HCT116 (cell line): ENCODE data around the gene ATP6AP1. TPM values are rescaled to one million over a fixed set of nuclear protein-coding genes. Genes with fewer than 3 reads are reported as not detected.

Experiments used
- ATAC-seq: fragments of 200-7000 bp; cut with Tn5 transposase; 2 replicates; pipeline ENCODE4 v1.9.1; 2020; ENCODE audit warnings: mild to moderate bottlenecking, moderate library complexity
- BruUV-seq: library from RNA; stranded (reverse); fragments of 400-500 nt; replicated peaks from 2 replicates; lab custom pipeline; 2021; lab: Mats Ljungman, UMichigan
- CTCF ChIA-PET: fragments of 300-600 bp; sonication (Branson Sonifier 250); formaldehyde crosslinking; loops from one replicate; lab custom pipeline; 2021; ENCODE audit warnings: antibody characterized with exemption; lab: Charles Lee
- POLR2A ChIA-PET: fragments of 300-600, 350-600 bp; sonication (Branson Sonifier 250); formaldehyde crosslinking; loops from one replicate; lab custom pipeline; 2021; ENCODE audit warnings: antibody characterized with exemption; lab: Charles Lee
- RAD21 ChIA-PET, 2 experiments: fragments of 300-600 bp; sonication (Branson Sonifier 250); formaldehyde crosslinking; loops; one replicate each; lab custom pipeline; 2023; ENCODE audit warnings: low total read pairs in 2 of 2; ENCODE audit not compliant: uncharacterized antibody in 2 of 2, unreplicated experiment in 2 of 2, low non-redundant PET in 1 of 2; lab: Charles Lee
- DNase-seq: peaks from one replicate; pipeline ENCODE4 v3.0.0-alpha.2; 2010; ENCODE audit warnings: low read depth, low spot score
- H2AFZ ChIP-seq: fragments of 200-600 bp; shearing (Covaris generic), sonication (generic); 2 replicates; pipeline ENCODE4 v1.6.1; 2017; ENCODE audit warnings: low read depth, mixed run types, mixed read lengths, antibody characterized with exemption, low read length; ENCODE audit not compliant: poor library complexity, severe bottlenecking
- H3K27ac ChIP-seq: 2 replicates; pipeline ENCODE4 v1.5.1; 2012; ENCODE audit warnings: low read depth, low read length
- H3K27me3 ChIP-seq: fragments of 200-600 bp; sonication (generic); 2 replicates; pipeline ENCODE4 v1.6.1; 2016; ENCODE audit warnings: mixed run types, low read length, mixed read lengths; ENCODE audit not compliant: insufficient read depth
- H3K36me3 ChIP-seq, 2 experiments: fragments of 200-500 bp in 1 of 2; fragments of 200-600 bp in 1 of 2; sonication (Bioruptor generic) in 1 of 2; sonication (generic) in 1 of 2; 2 replicates each; pipeline versions ENCODE4 v1.5.1 to v1.6.1; 2014 to 2016; ENCODE audit warnings: low read length in 2 of 2, inconsistent platforms in 1 of 2, mixed read lengths in 1 of 2, mixed run types in 1 of 2; ENCODE audit not compliant: insufficient read depth in 2 of 2, control insufficient read depth in 1 of 2
- H3K4me1 ChIP-seq, 2 experiments: fragments of 200-600 bp in 1 of 2; sonication (generic) in 1 of 2; 2 replicates each; pipeline versions ENCODE4 v1.5.1 to v1.6.1; 2012 to 2017; ENCODE audit warnings: low read length in 2 of 2, inconsistent platforms in 1 of 2, mild to moderate bottlenecking in 1 of 2, mixed read lengths in 1 of 2, mixed run types in 1 of 2, moderate library complexity in 1 of 2; ENCODE audit not compliant: insufficient read depth in 2 of 2, control insufficient read depth in 1 of 2
- H3K4me2 ChIP-seq: fragments of 200-600 bp; sonication (generic); 2 replicates; pipeline ENCODE4 v1.6.1; 2017; ENCODE audit warnings: mixed run types, low read length, mixed read lengths
- H3K4me3 ChIP-seq, 2 experiments: fragments of 200-600 bp in 1 of 2; sonication (generic) in 1 of 2; replicated peaks in 1 of 2; 2 replicates each; pipeline ENCODE4 v1.5.1; 2011 to 2016; ENCODE audit warnings: low read length in 2 of 2, control low read depth in 1 of 2, low read depth in 1 of 2, mild to moderate bottlenecking in 1 of 2, mixed read lengths in 1 of 2, mixed run types in 1 of 2
- H3K79me2 ChIP-seq: fragments of 200-600 bp; sonication (generic); 2 replicates; pipeline ENCODE4 v1.6.1; 2017; ENCODE audit warnings: mild to moderate bottlenecking, mixed run types, low read length, moderate library complexity, mixed read lengths; ENCODE audit not compliant: insufficient read depth
- H3K9ac ChIP-seq: fragments of 200-600 bp; sonication (generic); 2 replicates; pipeline ENCODE4 v1.6.1; 2016; ENCODE audit warnings: low read length, mixed read lengths
- H3K9me2 ChIP-seq: fragments of 200-600 bp; sonication (generic), shearing (Covaris generic); 2 replicates; pipeline ENCODE4 v1.6.1; 2017; ENCODE audit warnings: mixed run types, mild to moderate bottlenecking, moderate library complexity; ENCODE audit not compliant: insufficient read depth
- H3K9me3 ChIP-seq, 2 experiments: fragments of 200-500 bp in 1 of 2; fragments of 200-600 bp in 1 of 2; sonication (Bioruptor generic) in 1 of 2; sonication (generic) in 1 of 2; 2 replicates each; pipeline ENCODE4 v1.6.1; 2014 to 2017; ENCODE audit warnings: low read length in 2 of 2, mixed read lengths in 2 of 2, inconsistent platforms in 1 of 2, low read depth in 1 of 2, mild to moderate bottlenecking in 1 of 2, mixed run types in 1 of 2, moderate library complexity in 1 of 2; ENCODE audit not compliant: control insufficient read depth in 1 of 2, insufficient read depth in 1 of 2
- H4K20me1 ChIP-seq: fragments of 200-600 bp; sonication (generic), shearing (Covaris generic); 2 replicates; pipeline ENCODE4 v1.6.1; 2017; ENCODE audit warnings: mixed run types, mild to moderate bottlenecking, moderate library complexity; ENCODE audit not compliant: insufficient read depth
- ATF3 ChIP-seq: IDR thresholded peaks from 2 replicates; pipeline ENCODE4 v1.6.1; 2012
- CBX3 ChIP-seq: IDR thresholded peaks from 2 replicates; pipeline ENCODE4 v1.6.1; 2012; ENCODE audit warnings: low read depth
- EGR1 ChIP-seq: IDR thresholded peaks from 2 replicates; pipeline ENCODE4 v1.6.1; 2012; ENCODE audit warnings: low read depth
- ELF1 ChIP-seq: IDR thresholded peaks from 2 replicates; pipeline ENCODE4 v1.6.1; 2012; ENCODE audit warnings: low read depth, borderline replicate concordance
- EZH2 ChIP-seq: fragments of 200-600 bp; sonication (generic); IDR thresholded peaks from 2 replicates; pipeline ENCODE4 v1.6.1; 2017; ENCODE audit warnings: antibody characterized with exemption, mixed run types
- EZH2phosphoT487 ChIP-seq: fragments of 200-600 bp; IDR thresholded peaks from 2 replicates; pipeline ENCODE4 v1.6.1; 2018; ENCODE audit warnings: antibody characterized with exemption, borderline replicate concordance
- FOSL1 ChIP-seq: IDR thresholded peaks from 2 replicates; pipeline ENCODE4 v1.6.1; 2012; ENCODE audit warnings: low read depth
- JUND ChIP-seq: IDR thresholded peaks from 2 replicates; pipeline ENCODE4 v1.6.1; 2012
- POLR2AphosphoS5 ChIP-seq: IDR thresholded peaks from 2 replicates; pipeline ENCODE4 v1.6.1; 2011; ENCODE audit warnings: mild to moderate bottlenecking, low read depth, low read length, moderate library complexity
- RAD21 ChIP-seq: IDR thresholded peaks from 2 replicates; pipeline ENCODE4 v1.6.1; 2012; ENCODE audit warnings: low read depth, mild to moderate bottlenecking
- intact Hi-C: fragments of 100-400 bp; cut with micrococcal nuclease; formaldehyde crosslinking; loops from 2 replicates; pipeline ENCODE4 v1.10.0; 2022
- total RNA-seq: library from RNA; stranded (reverse); gene quantifications from one replicate; pipeline ENCODE4 v1.2.1, GENCODE V29; 2021; ENCODE audit not compliant: unreplicated experiment
- TF ChIP-seq, protein P1 (sequence below), 3 experiments: fragments of 200-600 bp in 1 of 3; sonication (generic) in 1 of 3; IDR thresholded peaks in 2 of 3; conservative IDR thresholded peaks in 1 of 3; 2 replicates each; pipeline ENCODE4 v1.5.1; 2012 to 2017; ENCODE audit warnings: low read depth in 2 of 3, low read length in 2 of 3, antibody characterized with exemption in 1 of 3, borderline replicate concordance in 1 of 3, control low read depth in 1 of 3, mild to moderate bottlenecking in 1 of 3, mixed read lengths in 1 of 3, mixed run types in 1 of 3, moderate library complexity in 1 of 3; ENCODE audit not compliant: insufficient read depth in 1 of 3
- TF ChIP-seq, protein P2 (sequence below): IDR thresholded peaks from 2 replicates; pipeline ENCODE4 v1.6.1; 2011; ENCODE audit warnings: mild to moderate bottlenecking, low read length, moderate library complexity; ENCODE audit not compliant: insufficient replicate concordance; ENCODE audit errors: extremely low read depth

ATP6AP1 gene
- total RNA-seq, 1 experiment from 2014 or later, result 53.4 TPM

- no peak overlapping the region for H3K27ac ChIP-seq
- ChIA-PET POLR2A (no interaction called here), CTCF (no interaction called here), RAD21 (no interaction called here)
- intact Hi-C loops, result no loop called here
- no peak overlapping the region for H3K4me2 ChIP-seq
- no peak overlapping the region for H3K4me3 ChIP-seq
- peaks cover 19% of the 10 kb centered on the region for H3K79me2 ChIP-seq
- no peaks in the 10 kb centered on the region for H3K36me3 ChIP-seq
- no peaks in the 10 kb centered on the region for H3K9me3 ChIP-seq
- no peaks in the 10 kb centered on the region for H3K9me2 ChIP-seq
- H3K9ac ChIP-seq, result no peak overlapping the region
- peaks cover 3 to 21% of the 10 kb centered on the region in 2 experiments; a peak in 3 of 4 replicates for H3K4me1 ChIP-seq
- ATAC-seq (no peak), DNase-seq (no peak)
- H2AFZ ChIP-seq, result no peak overlapping the region
- TF ChIP-seq, protein P1, sequence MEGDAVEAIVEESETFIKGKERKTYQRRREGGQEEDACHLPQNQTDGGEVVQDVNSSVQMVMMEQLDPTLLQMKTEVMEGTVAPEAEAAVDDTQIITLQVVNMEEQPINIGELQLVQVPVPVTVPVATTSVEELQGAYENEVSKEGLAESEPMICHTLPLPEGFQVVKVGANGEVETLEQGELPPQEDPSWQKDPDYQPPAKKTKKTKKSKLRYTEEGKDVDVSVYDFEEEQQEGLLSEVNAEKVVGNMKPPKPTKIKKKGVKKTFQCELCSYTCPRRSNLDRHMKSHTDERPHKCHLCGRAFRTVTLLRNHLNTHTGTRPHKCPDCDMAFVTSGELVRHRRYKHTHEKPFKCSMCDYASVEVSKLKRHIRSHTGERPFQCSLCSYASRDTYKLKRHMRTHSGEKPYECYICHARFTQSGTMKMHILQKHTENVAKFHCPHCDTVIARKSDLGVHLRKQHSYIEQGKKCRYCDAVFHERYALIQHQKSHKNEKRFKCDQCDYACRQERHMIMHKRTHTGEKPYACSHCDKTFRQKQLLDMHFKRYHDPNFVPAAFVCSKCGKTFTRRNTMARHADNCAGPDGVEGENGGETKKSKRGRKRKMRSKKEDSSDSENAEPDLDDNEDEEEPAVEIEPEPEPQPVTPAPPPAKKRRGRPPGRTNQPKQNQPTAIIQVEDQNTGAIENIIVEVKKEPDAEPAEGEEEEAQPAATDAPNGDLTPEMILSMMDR (IDR thresholded peaks at IDR 0.05 in 2 of 3, conservative IDR thresholded peaks at IDR 0.05 in 1 of 3; ENCODE audit: borderline replicate concordance in 1 of 3, insufficient read depth in 1 of 3, low read depth in 2 of 3, low read length in 2 of 3), result no peak
- TF ChIP-seq, protein P2, sequence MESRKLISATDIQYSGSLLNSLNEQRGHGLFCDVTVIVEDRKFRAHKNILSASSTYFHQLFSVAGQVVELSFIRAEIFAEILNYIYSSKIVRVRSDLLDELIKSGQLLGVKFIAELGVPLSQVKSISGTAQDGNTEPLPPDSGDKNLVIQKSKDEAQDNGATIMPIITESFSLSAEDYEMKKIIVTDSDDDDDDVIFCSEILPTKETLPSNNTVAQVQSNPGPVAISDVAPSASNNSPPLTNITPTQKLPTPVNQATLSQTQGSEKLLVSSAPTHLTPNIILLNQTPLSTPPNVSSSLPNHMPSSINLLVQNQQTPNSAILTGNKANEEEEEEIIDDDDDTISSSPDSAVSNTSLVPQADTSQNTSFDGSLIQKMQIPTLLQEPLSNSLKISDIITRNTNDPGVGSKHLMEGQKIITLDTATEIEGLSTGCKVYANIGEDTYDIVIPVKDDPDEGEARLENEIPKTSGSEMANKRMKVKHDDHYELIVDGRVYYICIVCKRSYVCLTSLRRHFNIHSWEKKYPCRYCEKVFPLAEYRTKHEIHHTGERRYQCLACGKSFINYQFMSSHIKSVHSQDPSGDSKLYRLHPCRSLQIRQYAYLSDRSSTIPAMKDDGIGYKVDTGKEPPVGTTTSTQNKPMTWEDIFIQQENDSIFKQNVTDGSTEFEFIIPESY, result no peak
- TF ChIP-seq CBX3 (no peak), JUND (no peak), RAD21 (no peak), EZH2phosphoT487 (no peak), POLR2AphosphoS5 (no peak), EGR1 (no peak), ATF3 (no peak), EZH2 (no peak), FOSL1 (no peak), ELF1 (no peak)
- no TSS peak for BruUV-seq
- H4K20me1 ChIP-seq, result no peaks in the 10 kb centered on the region
- no peaks in the 10 kb centered on the region for H3K27me3 ChIP-seq
These were observed 5.1 kb downstream of the ATP6AP1 start for GRCh38 chrX:154433605-154434004.
